Keratinocyte (primary cell): ENCODE data around the gene SLCO2B1. TPM values are rescaled to one million over a fixed set of nuclear protein-coding genes. Genes with fewer than 3 reads are reported as not detected.

Experiments used
- DNase-seq: peaks from one replicate; pipeline ENCODE4 v3.0.0-alpha.2; 2011; ENCODE audit warnings: low read depth, missing footprints, low spot score
- FAIRE-seq: peaks from 2 replicates; lab custom pipeline; 2011; peaks lifted over from hg19 to GRCh38; lab: Jason Lieb, UNC
- H2AFZ ChIP-seq: 2 replicates; pipeline ENCODE4 v1.6.0; 2012; ENCODE audit warnings: low read length, control low read depth, inconsistent platforms; ENCODE audit not compliant: control insufficient read depth
- H3K27ac ChIP-seq: 2 replicates; pipeline ENCODE4 v1.5.1; 2011; ENCODE audit warnings: low read length; ENCODE audit not compliant: control insufficient read depth, insufficient read depth
- H3K27me3 ChIP-seq: 3 replicates; pipeline ENCODE4 v1.6.0; 2011; ENCODE audit warnings: low read length; ENCODE audit not compliant: control insufficient read depth, insufficient read depth; ENCODE audit errors: extremely low read depth
- H3K36me3 ChIP-seq, 2 experiments: 2 replicates in 1 of 2; 3 replicates in 1 of 2; pipeline ENCODE4 v1.5.1; 2011; ENCODE audit warnings: low read length in 2 of 2, mild to moderate bottlenecking in 1 of 2; ENCODE audit not compliant: control insufficient read depth in 2 of 2, insufficient read depth in 2 of 2; ENCODE audit errors: extremely low read depth in 1 of 2
- H3K4me1 ChIP-seq: 3 replicates; pipeline ENCODE4 v1.5.1; 2011; ENCODE audit warnings: low read length; ENCODE audit not compliant: control insufficient read depth, insufficient read depth; ENCODE audit errors: extremely low read depth
- H3K4me2 ChIP-seq: 3 replicates; pipeline ENCODE4 v1.6.0; 2011; ENCODE audit warnings: low read depth, low read length; ENCODE audit not compliant: control insufficient read depth, insufficient read depth; ENCODE audit errors: extremely low read depth
- H3K4me3 ChIP-seq, 3 experiments: fragments of 200-600 bp in 1 of 3; sonication (generic) in 1 of 3; 2 replicates in 2 of 3; 3 replicates in 1 of 3; pipeline ENCODE4 v1.5.1; 2011 to 2016; ENCODE audit warnings: low read length in 3 of 3, mild to moderate bottlenecking in 3 of 3, control low read depth in 2 of 3, inconsistent platforms in 1 of 3, low read depth in 1 of 3, mixed read lengths in 1 of 3, mixed run types in 1 of 3, moderate library complexity in 1 of 3; ENCODE audit not compliant: control insufficient read depth in 2 of 3, insufficient read depth in 2 of 3; ENCODE audit errors: extremely low read depth in 1 of 3
- H3K79me2 ChIP-seq: 2 replicates; pipeline ENCODE4 v1.6.0; 2012; ENCODE audit warnings: low read length; ENCODE audit not compliant: control insufficient read depth, insufficient read depth
- H3K9ac ChIP-seq: 3 replicates; pipeline ENCODE4 v1.6.0; 2011; ENCODE audit warnings: low read length; ENCODE audit not compliant: control insufficient read depth, insufficient read depth; ENCODE audit errors: extremely low read depth
- H3K9me1 ChIP-seq: 3 replicates; pipeline ENCODE4 v1.6.0; 2011; ENCODE audit warnings: low read length; ENCODE audit not compliant: control insufficient read depth, insufficient read depth; ENCODE audit errors: extremely low read depth
- H3K9me3 ChIP-seq: 2 replicates; pipeline ENCODE4 v1.5.1; 2012; ENCODE audit warnings: low read depth, low read length; ENCODE audit not compliant: control insufficient read depth
- H4K20me1 ChIP-seq: 3 replicates; pipeline ENCODE4 v1.6.0; 2011; ENCODE audit warnings: low read length; ENCODE audit not compliant: control insufficient read depth, insufficient read depth; ENCODE audit errors: extremely low read depth
- CTCF ChIP-seq, 3 experiments: IDR thresholded peaks in 1 of 3; conservative IDR thresholded peaks in 1 of 3; optimal IDR thresholded peaks in 1 of 3; 2 replicates in 2 of 3; 3 replicates in 1 of 3; pipeline versions ENCODE3 to v1.5.1; 2011; ENCODE audit warnings: low read length in 3 of 3, mild to moderate bottlenecking in 3 of 3, moderate library complexity in 2 of 3, control low read depth in 1 of 3, inconsistent platforms in 1 of 3; ENCODE audit not compliant: insufficient read depth in 2 of 3; ENCODE audit errors: extremely low read depth in 1 of 3
- EZH2 ChIP-seq: IDR thresholded peaks from one replicate; pipeline ENCODE4 v1.6.1; 2012; ENCODE audit warnings: inconsistent platforms, mild to moderate bottlenecking, low read length, moderate library complexity
- dilution Hi-C: fragments of 300-500 bp; cut with MboI; formaldehyde crosslinking; loops from one replicate; pipeline ENCODE4 v1.7.0; 2020; ENCODE audit warnings: low sequenced_read_pairs; ENCODE audit not compliant: extremely low pct_ligation_motif_present
- polyA plus RNA-seq, 5 experiments: library from polyadenylated mRNA; depleted of rRNA in 3 of 5; stranded (reverse) in 3 of 5; stranded (forward) in 1 of 5; unstranded in 1 of 5; fragments of >200 nt; gene quantifications; 1 replicate in 1 of 5; 2 replicates in 3 of 5; 3 replicates in 1 of 5; pipeline versions ENCODE4 v1.2.1 to v1.2.3, GENCODE V29; 2011 to 2012; ENCODE audit warnings: missing spikeins in 2 of 5, low read depth in 1 of 5, low replicate concordance in 1 of 5

SLCO2B1 gene
- polyA plus RNA-seq, 1 donor (not counting 4 experiments of a cell fraction or from before 2014, with no cell fraction given), result not detected

- dilution Hi-C loops, result no loop called here
- Histone ChIP-seq H3K27me3 (peaks cover 14% of the 10 kb centered on the region), H4K20me1 (no peaks in the 10 kb centered on the region), H3K27ac (no peak overlapping the region), H3K4me3 (no peak overlapping the region), H3K36me3 (no peaks in the 10 kb centered on the region), H3K4me2 (no peak overlapping the region), H3K9me3 (no peaks in the 10 kb centered on the region), H3K9me1 (no peaks in the 10 kb centered on the region), H3K4me1 (no peaks in the 10 kb centered on the region), H3K79me2 (no peaks in the 10 kb centered on the region), H2AFZ (no peak overlapping the region), H3K9ac (no peak overlapping the region)
- DNase-seq (no peak), FAIRE-seq (no peak)
- no peak for TF ChIP-seq CTCF (optimal IDR thresholded peaks at IDR 0.05 in 1 of 3, IDR thresholded peaks at IDR 0.05 in 1 of 3, conservative IDR thresholded peaks at IDR 0.05 in 1 of 3; ENCODE audit: extremely low read depth in 1 of 3, insufficient read depth in 2 of 3, low read length in 3 of 3)
These were observed 37.8 kb downstream of the SLCO2B1 start for GRCh38 chr11:75188671-75189070.

DNA sequence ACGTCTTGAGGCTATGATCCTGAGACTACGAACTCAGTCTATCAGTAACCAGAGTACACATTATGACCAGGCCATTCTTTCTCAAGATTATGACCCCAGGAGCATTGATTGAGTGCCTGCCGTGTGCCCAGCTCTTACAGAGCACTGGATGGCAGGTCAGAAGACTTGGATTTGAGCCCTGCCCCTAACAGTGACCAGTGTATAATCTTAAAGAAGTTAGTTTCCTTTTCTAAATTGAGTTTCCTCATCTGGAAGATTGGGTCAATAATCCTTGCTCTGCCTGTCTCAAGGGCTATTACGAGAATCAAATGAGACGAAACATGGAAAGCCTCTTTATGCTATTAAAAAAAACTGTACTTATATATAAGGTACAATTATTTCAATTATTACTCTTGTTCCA, 38.2 kb downstream of the SLCO2B1 start:
- H3K4me1 ChIP-seq, result no peaks in the 10 kb centered on the region
- H3K9ac ChIP-seq, result no peak overlapping the region
- no peak for DNase-seq
- H3K4me3 ChIP-seq, result no peak overlapping the region
- H3K27me3 ChIP-seq, result peaks cover 19% of the 10 kb centered on the region
- TF ChIP-seq EZH2, result no peak
- TF ChIP-seq CTCF (optimal IDR thresholded peaks at IDR 0.05 in 1 of 3, IDR thresholded peaks at IDR 0.05 in 1 of 3, conservative IDR thresholded peaks at IDR 0.05 in 1 of 3; ENCODE audit: extremely low read depth in 1 of 3, insufficient read depth in 2 of 3, low read length in 3 of 3), result no peak
- no peaks in the 10 kb centered on the region for H3K36me3 ChIP-seq
- no peak overlapping the region for H2AFZ ChIP-seq
- no peaks in the 10 kb centered on the region for H4K20me1 ChIP-seq
- H3K9me1 ChIP-seq, result no peaks in the 10 kb centered on the region
- H3K9me3 ChIP-seq, result no peaks in the 10 kb centered on the region
- dilution Hi-C loops, result no loop called here
- no peaks in the 10 kb centered on the region for H3K79me2 ChIP-seq
- H3K27ac ChIP-seq, result no peak overlapping the region
- no peak overlapping the region for H3K4me2 ChIP-seq
- no peak for FAIRE-seq
